Activated effector memory CD4-positive, alpha-beta T cell treated with anti-CD3 and anti-CD28 coated beads, Interleukin-2, amount 50 U/mL, for 16 hours (primary cell): ENCODE data around the gene LRRC61.
A peak's percentile ranks its signal among the peaks of the same experiment; 100 is the strongest.

Experiments
- DNase-seq: peaks from one replicate; pipeline ENCODE4 v3.0.0-alpha.2; 2020

The LRRC61 gene

GRCh38 chr7:150372271-150373048 lies 49.3 kb downstream of the LRRC61 start:
- no peak for DNase-seq

GRCh38 chr7:150373049-150373801 lies 50.1 kb downstream of the LRRC61 start:
- peak; percentile 58 for DNase-seq

DNA sequence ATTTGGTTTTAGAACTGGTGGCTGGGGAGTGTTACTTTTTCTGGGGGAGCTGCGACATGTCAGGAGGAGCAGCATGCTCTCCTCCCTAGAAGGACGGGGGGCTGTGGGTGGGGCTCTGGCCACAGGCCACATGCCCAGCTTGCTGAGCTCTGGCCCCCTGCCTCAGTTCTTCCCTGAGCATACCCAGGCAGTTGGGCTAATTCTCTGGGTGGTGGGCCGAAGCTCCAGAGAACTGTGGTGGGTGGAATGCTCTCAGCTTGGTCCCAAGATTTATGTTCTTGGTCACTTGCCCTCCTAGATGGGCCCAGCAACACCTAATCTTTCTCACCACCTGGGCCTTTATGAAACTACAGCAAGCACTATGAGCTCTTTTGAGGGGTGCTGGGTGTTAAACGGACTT lies 50.9 kb downstream of the LRRC61 start:
- DNase-seq = peak; percentile 34

- DNase-seq = peak; percentile 50
Observed at GRCh38 chr7:150374472-150374871, 51.3 kb downstream of the LRRC61 start.

- DNase-seq = peak; percentile 73
Observed at GRCh38 chr7:150375662-150376521, 52.7 kb downstream of the LRRC61 start.

- peak; percentile 45 for DNase-seq
Observed at GRCh38 chr7:150376560-150376959, 53.4 kb downstream of the LRRC61 start.

DNA sequence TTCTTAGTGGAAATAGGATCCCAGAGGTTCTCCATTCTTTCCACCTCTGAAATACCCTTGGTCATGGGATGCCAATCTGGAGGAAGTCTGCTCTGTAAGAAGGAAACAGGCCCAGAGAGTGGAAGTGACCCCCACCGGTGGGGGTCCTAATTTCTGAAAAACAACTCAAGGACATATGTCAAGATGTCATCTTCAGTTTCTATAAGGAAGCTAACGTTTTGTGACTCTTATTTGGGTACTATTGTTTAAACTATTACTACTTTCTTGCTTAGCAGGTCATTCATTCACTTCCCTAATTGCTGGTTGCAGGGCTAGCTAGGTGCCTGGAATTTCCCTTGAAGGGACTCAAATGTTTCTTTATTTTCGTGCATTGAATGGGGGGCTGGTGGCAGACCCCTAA lies 54.0 kb downstream of the LRRC61 start:
- no peak for DNase-seq

DNA sequence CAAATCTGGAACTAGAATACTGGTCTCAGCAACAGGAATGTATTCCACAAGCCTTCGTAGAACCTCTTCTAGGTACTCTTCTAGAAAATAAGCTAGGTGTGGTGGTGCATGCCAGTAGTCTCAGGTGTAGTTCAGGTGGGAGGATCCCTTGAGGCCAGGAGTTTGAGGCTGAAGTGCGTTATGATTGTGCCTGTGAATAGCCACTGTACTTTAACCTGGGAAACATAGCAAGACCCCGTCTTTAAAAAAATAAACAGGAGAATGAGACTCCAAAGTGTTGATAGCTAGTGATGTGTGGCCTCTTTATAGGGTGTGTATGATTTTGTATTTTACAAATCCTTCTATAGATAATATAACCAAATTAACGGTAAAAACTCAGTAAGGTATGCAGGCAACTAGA lies 54.5 kb downstream of the LRRC61 start:
- DNase-seq = no peak

DNA sequence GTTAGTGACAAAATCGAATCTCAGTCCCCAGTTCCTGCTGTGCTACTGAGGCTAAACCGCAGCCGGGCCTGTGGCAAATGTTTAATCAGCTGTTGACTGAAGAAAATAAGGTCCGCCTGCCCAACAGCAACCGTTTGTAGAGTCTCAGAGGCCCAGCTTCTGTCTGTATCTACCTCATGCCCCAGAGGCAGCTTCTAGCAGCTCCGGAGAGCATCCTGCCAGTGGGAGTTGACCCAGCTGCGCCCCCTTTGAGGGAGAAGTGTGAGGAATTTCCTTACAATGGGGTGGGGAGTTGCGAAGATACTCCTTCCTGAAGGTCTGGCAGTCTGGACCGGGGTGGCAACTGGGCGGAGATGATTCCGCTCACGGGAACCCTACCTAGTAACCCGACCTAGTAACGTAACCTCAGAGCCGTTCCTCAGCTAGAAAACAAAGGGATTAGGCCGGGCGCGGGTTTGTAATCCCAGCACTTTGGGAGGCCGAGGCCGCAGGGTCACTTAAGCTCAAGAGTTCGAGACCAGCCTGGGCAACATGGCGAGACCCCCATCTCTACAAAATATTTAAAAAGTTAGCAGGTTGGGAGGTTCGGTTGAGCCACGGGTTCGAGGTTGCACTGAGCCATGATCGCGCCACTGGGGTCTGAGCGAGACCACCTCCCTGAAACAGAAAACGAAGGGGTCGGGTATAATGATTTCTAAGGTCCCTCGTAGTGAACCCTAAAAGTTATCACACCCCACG lies 55.1 kb downstream of the LRRC61 start:
- DNase-seq = peak; percentile 77

DNA sequence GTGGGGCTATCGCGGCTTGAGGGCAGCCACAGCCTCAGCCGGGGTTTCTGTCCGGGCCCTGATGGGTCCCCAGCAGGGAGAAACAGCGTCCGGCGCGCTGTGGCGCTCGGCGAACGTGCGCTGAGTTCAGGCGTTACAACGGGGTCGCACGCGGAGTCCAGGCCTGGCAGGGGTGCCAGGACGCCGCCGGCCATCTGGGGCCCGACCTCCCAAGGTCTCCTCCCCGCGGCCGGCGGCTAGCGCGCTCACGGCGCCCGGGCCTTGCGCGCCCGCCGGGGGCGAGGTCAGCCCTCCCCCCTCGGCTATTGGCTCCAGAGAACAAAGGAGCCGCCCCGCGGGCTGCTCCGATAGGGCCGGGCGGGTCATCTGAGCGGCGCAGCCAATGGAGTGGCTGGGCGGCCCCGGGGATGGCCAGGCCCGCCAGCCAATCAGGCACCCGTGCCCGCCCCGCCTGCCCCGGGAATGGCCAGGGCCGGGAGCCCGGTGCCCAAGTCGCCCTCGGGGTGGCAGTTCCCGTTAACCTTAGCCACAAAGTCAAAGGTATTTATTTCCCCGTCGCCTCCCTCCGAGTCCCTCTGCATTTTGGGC lies 55.8 kb downstream of the LRRC61 start, which contains the start of gene ZNF775:
TSS of gene ZNF775 (plus strand) at position 478 of the 588 bp plus-strand sequence. CDS start 9,141 bp downstream, outside the sequence.
- peak; percentile 98 for DNase-seq

DNA sequence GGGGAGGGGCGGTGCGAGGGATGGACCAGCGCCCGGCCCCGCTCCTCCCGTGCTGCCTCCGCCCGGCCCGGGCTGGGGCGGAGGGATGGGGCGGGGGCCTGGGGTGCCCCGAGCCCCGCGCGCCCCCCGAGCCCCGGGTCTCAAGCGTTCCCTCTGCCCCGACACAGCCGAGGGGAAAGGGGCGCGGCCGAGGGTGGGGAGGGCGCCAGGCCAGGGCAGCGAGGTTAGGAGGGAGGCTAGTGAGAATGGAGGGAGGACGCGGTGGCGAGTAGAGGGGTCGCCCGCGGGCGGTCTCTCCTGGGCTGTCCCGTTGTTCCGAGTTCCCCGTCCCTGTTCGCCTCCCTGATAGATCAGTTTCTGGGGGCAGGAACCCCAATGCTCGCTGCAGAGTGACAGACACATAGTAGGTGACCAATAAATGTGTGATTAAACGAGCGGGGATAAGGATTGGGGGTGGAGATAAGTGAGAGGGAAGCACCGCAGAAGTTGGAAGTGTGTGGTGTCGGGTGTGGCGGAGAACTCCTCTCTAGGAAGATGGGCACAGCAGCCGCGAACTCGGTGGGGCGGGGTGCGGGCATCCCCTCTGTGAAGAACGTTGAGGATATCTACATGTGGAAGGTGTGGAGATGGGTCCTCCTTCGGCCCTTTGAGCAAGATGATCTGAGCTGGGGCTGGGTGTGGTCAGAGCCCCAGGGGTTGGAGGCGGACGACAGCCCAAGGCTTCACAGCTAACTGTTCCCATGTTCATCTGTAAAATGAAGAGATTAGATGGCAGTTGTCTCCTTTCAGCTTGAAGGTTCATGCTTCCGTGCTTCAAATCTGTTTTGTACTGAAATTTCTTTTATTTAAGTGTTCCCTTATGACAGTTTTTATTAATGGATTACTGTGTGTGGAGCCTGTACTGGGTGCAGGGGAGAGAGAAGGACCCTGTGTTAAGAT lies 56.6 kb downstream of the LRRC61 start:
- peak; percentile 68 for DNase-seq

DNA sequence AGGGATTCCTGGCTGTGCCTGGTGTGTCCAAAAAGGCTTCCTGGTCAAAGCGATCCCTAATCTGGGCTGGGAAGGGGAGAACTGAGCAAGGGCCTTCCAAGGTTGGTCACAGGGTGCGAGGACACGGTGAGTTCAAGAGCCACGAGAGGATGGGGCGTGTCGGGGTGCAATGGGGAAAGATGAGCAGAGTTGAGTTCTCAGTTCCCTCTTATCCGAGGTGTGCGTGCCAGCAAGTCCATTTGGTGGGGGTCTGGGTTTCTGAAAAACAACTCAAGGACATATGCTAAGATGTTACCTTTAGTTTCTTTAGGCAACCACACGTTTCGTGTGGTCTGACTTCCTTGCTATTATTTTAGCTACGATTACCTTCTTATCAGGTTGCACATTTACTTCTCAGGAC lies 57.3 kb downstream of the LRRC61 start:
- peak; percentile 57 for DNase-seq

GRCh38 chr7:150381096-150381495 lies 57.9 kb downstream of the LRRC61 start:
- DNase-seq = peak; percentile 50

DNA sequence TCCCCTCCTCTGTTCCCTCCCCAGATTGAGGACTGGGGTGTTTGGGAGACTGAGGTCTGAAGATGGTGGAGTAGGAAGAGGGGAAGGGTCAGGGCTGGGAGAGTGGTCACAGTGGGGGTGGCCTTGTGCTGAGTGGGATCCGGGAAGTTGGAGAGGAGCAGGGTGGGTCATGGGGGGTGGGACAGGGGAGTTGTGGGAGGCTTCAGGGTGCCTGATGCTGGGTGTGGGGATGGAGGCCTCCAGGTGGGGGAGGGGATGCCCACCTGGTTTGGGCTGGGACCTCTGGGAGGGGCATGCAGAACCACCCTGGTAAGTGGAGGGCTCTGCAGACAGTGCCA lies 58.6 kb downstream of the LRRC61 start:
- peak; percentile 49 for DNase-seq

- DNase-seq = peak; percentile 57
Observed at GRCh38 chr7:150382123-150382843, 59.1 kb downstream of the LRRC61 start.

- DNase-seq = peak; percentile 49
Observed at GRCh38 chr7:150382844-150383225, 59.7 kb downstream of the LRRC61 start.

DNA sequence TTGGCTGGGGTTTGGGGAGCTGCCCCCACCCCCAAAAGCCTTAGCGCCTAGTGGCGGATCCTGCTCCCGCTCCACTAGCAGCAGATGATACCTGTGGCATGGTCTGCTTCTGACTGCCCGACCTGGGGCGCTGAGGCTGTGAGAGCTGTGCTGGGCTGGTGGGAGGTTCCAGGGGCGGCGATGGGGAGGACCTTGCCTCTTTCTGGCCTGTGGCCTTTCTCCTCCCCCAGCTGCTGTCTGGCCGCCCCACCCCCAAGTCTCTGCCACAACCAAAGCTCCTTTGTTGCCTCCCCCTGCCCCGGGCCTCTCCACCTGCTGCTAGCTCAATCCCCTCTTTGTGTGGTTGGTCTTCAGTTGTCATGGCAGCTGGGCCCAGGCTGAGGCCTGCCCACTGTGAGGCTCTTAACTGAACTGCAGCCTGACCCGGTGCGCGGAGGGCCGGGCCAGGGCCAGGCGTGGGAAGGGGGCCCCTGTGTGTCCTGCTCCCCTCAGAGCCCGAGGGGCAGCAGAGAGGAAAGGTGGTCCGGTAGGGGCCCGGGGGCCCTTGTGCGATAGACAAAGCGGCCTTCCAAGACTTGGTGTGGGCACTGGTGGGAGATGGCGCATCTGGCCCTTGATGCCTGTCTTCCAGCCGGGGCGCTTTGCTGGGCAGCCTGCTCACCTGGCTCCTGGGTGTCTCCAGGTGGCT lies 60.7 kb downstream of the LRRC61 start:
- DNase-seq = peak; percentile 58

DNA sequence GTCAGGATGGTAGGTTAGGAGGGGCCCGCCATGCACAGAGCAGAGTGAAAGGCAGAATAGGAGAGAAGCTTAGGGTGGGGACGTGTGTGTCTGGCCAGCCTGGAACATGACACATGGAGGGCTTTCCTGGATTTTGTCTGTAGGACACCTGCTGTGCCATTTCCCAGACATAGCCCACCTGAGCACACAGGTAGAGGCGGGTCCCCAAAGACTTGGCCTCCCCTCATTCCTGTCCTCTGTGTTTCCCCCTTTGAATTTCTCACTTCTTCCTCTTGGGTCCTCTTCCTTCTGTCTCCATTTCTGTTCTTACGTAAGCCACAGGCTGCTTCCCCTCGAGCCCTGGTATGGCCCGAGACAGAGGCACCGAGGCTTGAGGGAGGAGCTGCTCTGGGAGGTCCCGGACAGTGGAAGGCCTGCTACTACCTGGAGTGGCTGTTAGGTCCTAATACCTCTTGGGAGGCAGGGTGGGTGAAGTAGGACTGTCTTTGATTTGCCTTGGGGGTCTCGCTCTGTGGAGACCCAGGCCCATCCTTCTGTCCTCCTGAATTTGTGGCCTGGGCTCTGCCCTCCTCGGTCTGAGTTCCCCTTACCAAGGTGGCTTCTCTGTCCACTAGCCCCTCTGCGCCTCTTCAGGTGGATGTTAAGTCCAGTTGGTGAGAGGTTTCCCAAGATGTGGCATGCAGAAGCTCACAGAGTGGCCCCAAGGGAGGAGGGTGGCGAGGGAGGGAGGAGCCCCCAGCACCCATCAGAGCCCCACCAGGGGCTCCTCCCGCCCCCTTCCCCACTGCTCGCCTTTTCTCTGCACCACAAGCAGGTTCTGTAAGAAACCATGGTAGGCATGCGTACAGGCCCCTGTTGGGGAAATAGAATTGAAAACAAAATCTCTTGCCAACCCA lies 61.5 kb downstream of the LRRC61 start:
- peak; percentile 39 for DNase-seq
